ENCODE results near the gene REC8. TPM values are rescaled to one million over a fixed set of nuclear protein-coding genes. Genes with fewer than 3 reads are reported as not detected.
"Not testable (repeated sequence)": the region's sequence is repeated elsewhere in the genome, so short reads cannot be mapped to it uniquely, and the experiment has no call there.

Gene REC8
- total RNA-seq, 6 experiments from 2014 or later: 1.6 to 7.4 (median 3.4) TPM

DNA sequence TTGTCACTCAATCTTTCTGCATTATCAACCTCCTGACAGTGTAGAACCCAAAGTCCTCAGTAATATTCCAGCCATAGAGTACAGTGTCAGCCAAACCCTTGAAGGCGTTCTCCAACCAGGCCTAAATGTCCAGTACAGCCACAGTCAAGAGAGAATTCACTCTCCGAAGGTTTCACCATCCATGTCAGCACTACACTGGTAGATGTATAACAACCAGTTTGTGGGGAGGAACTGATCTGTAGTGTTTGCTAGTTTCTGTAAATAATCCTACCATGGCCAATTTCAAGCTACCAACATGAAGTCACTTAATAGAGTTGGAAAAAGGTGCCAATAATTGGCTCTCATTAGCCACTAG is 44.4 kb downstream of the REC8 start:
- no peaks in the 10 kb centered on the region for H3K27me3 ChIP-seq
- H3K4me3 ChIP-seq: no peak overlapping the region
- ATAC-seq: no peak
- DNase-seq: no peak
- no peaks in the 10 kb centered on the region for H3K9me3 ChIP-seq
- 79% methylated on average over 2 of the region's 2 CpGs for WGBS (ENCODE audit: insufficient coverage, low coverage, low lambda C conversion rate, missing lambda C conversion rate)
- intact Hi-C loops (cut with DNase I): no loop called here
- TF ChIP-seq, protein P1, sequence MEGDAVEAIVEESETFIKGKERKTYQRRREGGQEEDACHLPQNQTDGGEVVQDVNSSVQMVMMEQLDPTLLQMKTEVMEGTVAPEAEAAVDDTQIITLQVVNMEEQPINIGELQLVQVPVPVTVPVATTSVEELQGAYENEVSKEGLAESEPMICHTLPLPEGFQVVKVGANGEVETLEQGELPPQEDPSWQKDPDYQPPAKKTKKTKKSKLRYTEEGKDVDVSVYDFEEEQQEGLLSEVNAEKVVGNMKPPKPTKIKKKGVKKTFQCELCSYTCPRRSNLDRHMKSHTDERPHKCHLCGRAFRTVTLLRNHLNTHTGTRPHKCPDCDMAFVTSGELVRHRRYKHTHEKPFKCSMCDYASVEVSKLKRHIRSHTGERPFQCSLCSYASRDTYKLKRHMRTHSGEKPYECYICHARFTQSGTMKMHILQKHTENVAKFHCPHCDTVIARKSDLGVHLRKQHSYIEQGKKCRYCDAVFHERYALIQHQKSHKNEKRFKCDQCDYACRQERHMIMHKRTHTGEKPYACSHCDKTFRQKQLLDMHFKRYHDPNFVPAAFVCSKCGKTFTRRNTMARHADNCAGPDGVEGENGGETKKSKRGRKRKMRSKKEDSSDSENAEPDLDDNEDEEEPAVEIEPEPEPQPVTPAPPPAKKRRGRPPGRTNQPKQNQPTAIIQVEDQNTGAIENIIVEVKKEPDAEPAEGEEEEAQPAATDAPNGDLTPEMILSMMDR (IDR thresholded peaks at IDR 0.05): no peak
- TF ChIP-seq POLR2A (IDR thresholded peaks at IDR 0.05): no peak
- H3K4me1 ChIP-seq: peaks cover 0 to 5% (median 1%) of the 10 kb centered on the region in 4 donors
- no peak overlapping the region for H3K27ac ChIP-seq
- peaks cover 0 to 8% (median 0%) of the 10 kb centered on the region in 4 donors for H3K36me3 ChIP-seq

DNA sequence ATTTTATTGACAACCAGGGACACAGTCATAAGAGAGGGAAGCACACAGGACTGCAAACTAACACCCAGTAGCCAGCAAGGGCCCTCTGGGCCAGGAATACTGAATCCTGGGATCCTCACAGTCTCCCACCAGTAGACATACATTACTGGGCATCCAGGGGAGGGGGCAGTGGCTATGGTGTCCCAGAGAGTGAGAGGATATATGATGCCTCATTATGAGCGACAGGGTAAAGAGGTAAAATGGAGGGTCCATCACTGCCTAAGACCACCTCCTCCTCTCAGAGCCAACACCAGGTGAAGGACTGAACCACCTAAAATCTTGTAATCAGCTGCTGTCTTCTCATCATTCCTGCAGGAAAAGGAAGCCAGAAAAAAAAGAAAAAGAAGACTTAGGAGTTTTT is 45.0 kb downstream of the REC8 start:
- DNase-seq; H3K36me3 ChIP-seq; H3K9me3 ChIP-seq; H3K4me1 ChIP-seq; H3K27ac ChIP-seq; H3K27me3 ChIP-seq; ATAC-seq; H3K4me3 ChIP-seq; intact Hi-C loops (cut with DNase I): not testable (repeated sequence)
- 100% methylated on average over 1 of the region's 1 CpG for WGBS (ENCODE audit: insufficient coverage, low coverage, low lambda C conversion rate, missing lambda C conversion rate)

DNA sequence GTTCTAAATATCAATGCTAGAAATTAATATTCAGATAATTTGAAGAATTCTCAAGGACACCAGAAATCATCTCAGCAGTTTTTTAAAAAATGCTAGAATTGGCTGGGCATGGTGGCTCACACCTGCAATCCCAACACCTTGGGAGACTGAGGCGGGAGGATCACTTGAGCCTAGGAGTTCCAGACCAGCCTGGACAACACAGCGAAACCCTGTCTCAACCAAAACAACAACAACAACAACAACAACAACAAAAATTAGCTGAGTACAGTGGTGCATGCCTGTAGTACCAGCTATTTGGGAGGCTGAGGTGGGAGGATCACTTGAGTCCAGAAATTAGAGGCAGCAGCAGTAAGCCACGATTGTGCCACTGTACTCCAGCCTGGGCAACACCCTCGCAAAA is 47.2 kb downstream of the REC8 start:
- Histone ChIP-seq H3K9me3 (no peaks in the 10 kb centered on the region), H3K27ac (no peak overlapping the region), H3K4me1 (peaks cover 0 to 5% (median 1%) of the 10 kb centered on the region in 4 donors), H3K27me3 (no peaks in the 10 kb centered on the region), H3K36me3 (peaks cover 0 to 6% (median 0%) of the 10 kb centered on the region in 4 donors), H3K4me3 (no peak overlapping the region)
- WGBS (ENCODE audit: insufficient coverage, low coverage, low lambda C conversion rate, missing lambda C conversion rate): 88% methylated on average over 3 of the region's 4 CpGs
- DNase-seq (no peak), ATAC-seq (no peak)
- intact Hi-C loops (cut with DNase I): no loop called here
- TF ChIP-seq POLR2A (IDR thresholded peaks at IDR 0.05): no peak
- TF ChIP-seq, protein P1 (IDR thresholded peaks at IDR 0.05): no peak

- peaks cover 0 to 6% (median 0%) of the 10 kb centered on the region in 4 donors for H3K36me3 ChIP-seq
- ATAC-seq (no peak), DNase-seq (no peak)
- H3K4me3 ChIP-seq: no peak overlapping the region
- peaks cover 0 to 5% (median 1%) of the 10 kb centered on the region in 4 donors for H3K4me1 ChIP-seq
- 49% methylated on average over 3 of the region's 3 CpGs for WGBS (ENCODE audit: insufficient coverage, low coverage, low lambda C conversion rate, missing lambda C conversion rate)
- TF ChIP-seq, protein P1 (IDR thresholded peaks at IDR 0.05): no peak
- no peak for TF ChIP-seq POLR2A (IDR thresholded peaks at IDR 0.05)
- intact Hi-C loops (cut with DNase I): no loop called here
- no peaks in the 10 kb centered on the region for H3K27me3 ChIP-seq
- H3K27ac ChIP-seq: no peak overlapping the region
- no peaks in the 10 kb centered on the region for H3K9me3 ChIP-seq
Measured at GRCh38 chr14:24219521-24219920, 47.6 kb downstream of the REC8 start.

DNA sequence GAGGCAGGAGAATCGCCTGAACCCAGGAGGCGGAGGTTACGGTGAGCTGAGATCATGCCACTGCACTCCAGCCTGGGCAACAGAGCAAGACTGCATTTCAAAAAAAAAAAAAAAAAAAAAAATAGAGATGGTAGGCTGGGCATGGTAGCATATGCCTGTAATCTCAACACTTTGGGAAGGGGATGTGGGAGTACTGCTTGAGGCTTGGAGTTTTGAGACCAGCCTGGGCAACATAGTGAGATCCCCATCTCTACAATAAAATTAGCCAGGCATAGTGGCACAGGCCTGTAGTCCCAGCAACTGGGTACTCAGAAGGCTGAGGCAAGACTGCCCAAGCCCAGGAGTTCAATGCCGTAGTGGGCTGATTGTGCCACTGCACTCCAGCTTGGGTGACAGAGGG is 51.1 kb downstream of the REC8 start:
- DNase-seq; H3K4me3 ChIP-seq; H3K36me3 ChIP-seq; H3K4me1 ChIP-seq; intact Hi-C loops (cut with DNase I); H3K27ac ChIP-seq; ATAC-seq; H3K27me3 ChIP-seq; H3K9me3 ChIP-seq: not testable (repeated sequence)
- 94% methylated on average over 3 of the region's 4 CpGs for WGBS (ENCODE audit: insufficient coverage, low coverage, low lambda C conversion rate, missing lambda C conversion rate)

DNA sequence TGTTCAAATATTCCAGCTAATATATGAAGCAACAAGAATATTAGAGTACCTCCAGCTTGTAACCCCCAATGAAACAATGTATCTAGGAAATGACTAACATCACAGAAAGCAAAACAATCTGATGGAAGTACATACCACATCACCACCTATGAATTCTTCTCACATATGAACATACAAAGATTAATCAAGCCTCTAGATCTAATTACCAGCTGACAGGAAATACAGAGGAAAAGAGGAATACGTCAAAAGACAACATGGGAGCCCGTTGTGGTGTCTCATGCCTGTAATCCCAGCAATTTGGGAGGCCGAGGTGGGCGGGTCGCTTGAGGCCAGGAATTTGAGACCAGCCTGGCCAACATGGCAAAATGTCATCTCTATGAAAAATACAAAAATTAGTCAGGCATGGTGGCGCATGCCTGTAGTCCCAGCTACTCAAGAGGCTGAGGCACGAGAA is 52.8 kb downstream of the REC8 start:
- H3K36me3 ChIP-seq: peaks cover 0 to 5% (median under 1%) of the 10 kb centered on the region in 4 donors
- H3K4me1 ChIP-seq: peaks cover 0 to 12% (median 0%) of the 10 kb centered on the region in 4 donors
- H3K27ac ChIP-seq: no peak overlapping the region
- no peaks in the 10 kb centered on the region for H3K27me3 ChIP-seq
- no peaks in the 10 kb centered on the region for H3K9me3 ChIP-seq
- intact Hi-C loops (cut with DNase I): no loop called here
- WGBS (ENCODE audit: insufficient coverage, low coverage, low lambda C conversion rate, missing lambda C conversion rate): 90% methylated on average over 7 of the region's 7 CpGs
- TF ChIP-seq, protein P1 (IDR thresholded peaks at IDR 0.05): no peak
- no peak for TF ChIP-seq POLR2A (IDR thresholded peaks at IDR 0.05)
- DNase-seq (no peak), ATAC-seq (no peak)
- H3K4me3 ChIP-seq: no peak overlapping the region
